Measurements from ENCODE around the gene SPG11.
"Not testable (repeated sequence)": the region's sequence is repeated elsewhere in the genome, so short reads cannot be mapped to it uniquely, and the experiment has no call there.

The SPG11 gene, protein sequence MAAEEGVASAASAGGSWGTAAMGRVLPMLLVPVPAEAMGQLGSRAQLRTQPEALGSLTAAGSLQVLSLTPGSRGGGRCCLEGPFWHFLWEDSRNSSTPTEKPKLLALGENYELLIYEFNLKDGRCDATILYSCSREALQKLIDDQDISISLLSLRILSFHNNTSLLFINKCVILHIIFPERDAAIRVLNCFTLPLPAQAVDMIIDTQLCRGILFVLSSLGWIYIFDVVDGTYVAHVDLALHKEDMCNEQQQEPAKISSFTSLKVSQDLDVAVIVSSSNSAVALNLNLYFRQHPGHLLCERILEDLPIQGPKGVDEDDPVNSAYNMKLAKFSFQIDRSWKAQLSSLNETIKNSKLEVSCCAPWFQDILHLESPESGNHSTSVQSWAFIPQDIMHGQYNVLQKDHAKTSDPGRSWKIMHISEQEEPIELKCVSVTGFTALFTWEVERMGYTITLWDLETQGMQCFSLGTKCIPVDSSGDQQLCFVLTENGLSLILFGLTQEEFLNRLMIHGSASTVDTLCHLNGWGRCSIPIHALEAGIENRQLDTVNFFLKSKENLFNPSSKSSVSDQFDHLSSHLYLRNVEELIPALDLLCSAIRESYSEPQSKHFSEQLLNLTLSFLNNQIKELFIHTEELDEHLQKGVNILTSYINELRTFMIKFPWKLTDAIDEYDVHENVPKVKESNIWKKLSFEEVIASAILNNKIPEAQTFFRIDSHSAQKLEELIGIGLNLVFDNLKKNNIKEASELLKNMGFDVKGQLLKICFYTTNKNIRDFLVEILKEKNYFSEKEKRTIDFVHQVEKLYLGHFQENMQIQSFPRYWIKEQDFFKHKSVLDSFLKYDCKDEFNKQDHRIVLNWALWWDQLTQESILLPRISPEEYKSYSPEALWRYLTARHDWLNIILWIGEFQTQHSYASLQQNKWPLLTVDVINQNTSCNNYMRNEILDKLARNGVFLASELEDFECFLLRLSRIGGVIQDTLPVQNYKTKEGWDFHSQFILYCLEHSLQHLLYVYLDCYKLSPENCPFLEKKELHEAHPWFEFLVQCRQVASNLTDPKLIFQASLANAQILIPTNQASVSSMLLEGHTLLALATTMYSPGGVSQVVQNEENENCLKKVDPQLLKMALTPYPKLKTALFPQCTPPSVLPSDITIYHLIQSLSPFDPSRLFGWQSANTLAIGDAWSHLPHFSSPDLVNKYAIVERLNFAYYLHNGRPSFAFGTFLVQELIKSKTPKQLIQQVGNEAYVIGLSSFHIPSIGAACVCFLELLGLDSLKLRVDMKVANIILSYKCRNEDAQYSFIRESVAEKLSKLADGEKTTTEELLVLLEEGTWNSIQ (N-terminal part only)

DNA sequence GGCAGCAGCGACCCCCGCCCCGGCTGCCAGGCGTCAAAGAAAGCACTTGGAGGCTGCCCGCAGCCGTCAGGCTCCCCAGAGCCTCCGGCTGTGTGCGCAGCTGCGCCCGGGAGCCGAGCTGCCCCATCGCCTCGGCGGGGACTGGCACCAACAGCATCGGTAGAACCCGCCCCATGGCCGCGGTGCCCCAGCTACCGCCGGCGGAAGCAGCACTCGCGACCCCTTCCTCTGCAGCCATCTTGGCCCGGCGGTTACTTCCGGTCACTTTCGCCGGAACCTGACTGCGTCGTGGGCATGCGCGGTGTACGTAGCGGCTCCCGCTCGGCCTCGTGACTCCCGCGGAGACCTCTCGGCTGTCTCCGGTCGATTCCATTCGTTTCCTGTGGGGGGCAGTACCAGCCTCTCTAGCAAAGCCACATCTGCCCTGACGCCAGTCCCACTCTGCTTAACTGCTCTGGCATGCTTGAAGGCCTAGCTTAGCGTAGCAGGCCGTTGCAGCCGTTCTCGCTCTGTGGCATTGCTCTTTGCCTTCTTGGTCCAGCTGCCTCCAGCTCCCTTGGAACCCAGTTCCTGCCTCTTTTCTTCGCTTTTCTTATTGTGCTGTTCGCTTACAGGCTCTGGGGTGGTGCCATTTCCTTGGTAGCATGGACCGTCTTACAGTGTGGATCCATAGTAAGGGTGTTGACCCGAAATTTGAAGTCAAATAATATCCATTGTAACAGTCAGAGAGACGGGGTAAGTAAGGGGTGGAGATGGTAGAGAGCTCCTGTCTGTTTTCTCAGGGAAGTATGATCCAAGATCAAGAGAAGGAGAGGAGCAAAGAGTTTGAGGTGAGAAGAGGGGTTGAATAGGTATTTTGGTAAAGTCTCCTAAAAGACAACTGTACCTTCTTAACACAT is at the start of gene SPG11:
TSS of gene SPG11 (minus strand) at position 253 of the 899 bp plus-strand sequence. CDS start at position 238, 15 bp downstream.
- DNase-seq (ENCODE audit: low spot score) = peak; percentile 90

DNA sequence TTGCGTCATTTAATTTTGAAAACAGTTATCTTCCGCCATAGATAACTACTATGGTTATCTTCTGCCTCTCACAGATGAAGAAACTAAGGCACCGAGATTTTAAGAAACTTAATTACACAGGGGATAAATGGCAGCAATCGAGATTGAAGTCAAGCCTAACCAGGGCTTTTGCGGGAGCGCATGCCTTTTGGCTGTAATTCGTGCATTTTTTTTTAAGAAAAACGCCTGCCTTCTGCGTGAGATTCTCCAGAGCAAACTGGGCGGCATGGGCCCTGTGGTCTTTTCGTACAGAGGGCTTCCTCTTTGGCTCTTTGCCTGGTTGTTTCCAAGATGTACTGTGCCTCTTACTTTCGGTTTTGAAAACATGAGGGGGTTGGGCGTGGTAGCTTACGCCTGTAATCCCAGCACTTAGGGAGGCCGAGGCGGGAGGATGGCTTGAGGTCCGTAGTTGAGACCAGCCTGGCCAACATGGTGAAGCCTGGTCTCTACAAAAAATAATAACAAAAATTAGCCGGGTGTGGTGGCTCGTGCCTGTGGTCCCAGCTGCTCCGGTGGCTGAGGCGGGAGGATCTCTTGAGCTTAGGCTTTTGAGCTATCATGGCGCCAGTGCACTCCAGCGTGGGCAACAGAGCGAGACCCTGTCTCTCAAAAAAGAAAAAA is 49.0 kb upstream of the SPG11 start:
- no peak for DNase-seq (ENCODE audit: low spot score)

DNA sequence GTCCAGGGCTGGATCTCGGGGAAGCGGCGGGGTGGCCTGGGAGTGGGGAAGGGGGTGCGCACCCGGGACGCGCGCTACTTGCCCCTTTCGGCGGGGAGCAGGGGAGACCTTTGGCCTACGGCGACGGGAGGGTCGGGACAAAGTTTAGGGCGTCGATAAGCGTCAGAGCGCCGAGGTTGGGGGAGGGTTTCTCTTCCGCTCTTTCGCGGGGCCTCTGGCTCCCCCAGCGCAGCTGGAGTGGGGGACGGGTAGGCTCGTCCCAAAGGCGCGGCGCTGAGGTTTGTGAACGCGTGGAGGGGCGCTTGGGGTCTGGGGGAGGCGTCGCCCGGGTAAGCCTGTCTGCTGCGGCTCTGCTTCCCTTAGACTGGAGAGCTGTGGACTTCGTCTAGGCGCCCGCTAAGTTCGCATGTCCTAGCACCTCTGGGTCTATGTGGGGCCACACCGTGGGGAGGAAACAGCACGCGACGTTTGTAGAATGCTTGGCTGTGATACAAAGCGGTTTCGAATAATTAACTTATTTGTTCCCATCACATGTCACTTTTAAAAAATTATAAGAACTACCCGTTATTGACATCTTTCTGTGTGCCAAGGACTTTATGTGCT is 48.4 kb upstream of the SPG11 start:
- no peak for DNase-seq (ENCODE audit: low spot score)

DNA sequence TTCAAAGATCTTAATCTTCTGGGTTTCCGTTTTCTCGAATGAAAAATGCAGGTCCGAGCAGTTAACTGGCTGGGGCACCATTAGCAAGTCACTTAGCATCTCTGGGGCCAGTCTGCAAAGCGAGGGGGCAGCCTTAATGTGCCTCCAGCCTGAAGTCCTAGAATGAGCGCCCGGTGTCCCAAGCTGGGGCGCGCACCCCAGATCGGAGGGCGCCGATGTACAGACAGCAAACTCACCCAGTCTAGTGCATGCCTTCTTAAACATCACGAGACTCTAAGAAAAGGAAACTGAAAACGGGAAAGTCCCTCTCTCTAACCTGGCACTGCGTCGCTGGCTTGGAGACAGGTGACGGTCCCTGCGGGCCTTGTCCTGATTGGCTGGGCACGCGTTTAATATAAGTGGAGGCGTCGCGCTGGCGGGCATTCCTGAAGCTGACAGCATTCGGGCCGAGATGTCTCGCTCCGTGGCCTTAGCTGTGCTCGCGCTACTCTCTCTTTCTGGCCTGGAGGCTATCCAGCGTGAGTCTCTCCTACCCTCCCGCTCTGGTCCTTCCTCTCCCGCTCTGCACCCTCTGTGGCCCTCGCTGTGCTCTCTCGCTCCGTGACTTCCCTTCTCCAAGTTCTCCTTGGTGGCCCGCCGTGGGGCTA is 47.8 kb upstream of the SPG11 start, which contains the start of the genes B2M and PATL2:
TSS of gene B2M (plus strand) at position 422 of the 647 bp plus-strand sequence. CDS start at position 452, 30 bp downstream.
TSS of gene PATL2 (minus strand) at position 228 of the 647 bp plus-strand sequence. CDS start 34,833 bp downstream, outside the sequence.
- peak; percentile 82 for DNase-seq (ENCODE audit: low spot score)

DNA sequence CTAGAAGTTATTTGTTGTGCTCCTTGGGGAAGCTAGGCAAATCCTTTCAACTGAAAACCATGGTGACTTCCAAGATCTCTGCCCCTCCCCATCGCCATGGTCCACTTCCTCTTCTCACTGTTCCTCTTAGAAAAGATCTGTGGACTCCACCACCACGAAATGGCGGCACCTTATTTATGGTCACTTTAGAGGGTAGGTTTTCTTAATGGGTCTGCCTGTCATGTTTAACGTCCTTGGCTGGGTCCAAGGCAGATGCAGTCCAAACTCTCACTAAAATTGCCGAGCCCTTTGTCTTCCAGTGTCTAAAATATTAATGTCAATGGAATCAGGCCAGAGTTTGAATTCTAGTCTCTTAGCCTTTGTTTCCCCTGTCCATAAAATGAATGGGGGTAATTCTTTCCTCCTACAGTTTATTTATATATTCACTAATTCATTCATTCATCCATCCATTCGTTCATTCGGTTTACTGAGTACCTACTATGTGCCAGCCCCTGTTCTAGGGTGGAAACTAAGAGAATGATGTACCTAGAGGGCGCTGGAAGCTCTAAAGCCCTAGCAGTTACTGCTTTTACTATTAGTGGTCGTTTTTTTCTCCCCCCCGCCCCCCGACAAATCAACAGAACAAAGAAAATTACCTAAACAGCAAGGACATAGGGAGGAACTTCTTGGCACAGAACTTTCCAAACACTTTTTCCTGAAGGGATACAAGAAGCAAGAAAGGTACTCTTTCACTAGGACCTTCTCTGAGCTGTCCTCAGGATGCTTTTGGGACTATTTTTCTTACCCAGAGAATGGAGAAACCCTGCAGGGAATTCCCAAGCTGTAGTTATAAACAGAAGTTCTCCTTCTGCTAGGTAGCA is 47.0 kb upstream of the SPG11 start:
- DNase-seq (ENCODE audit: low spot score) = no peak

DNA sequence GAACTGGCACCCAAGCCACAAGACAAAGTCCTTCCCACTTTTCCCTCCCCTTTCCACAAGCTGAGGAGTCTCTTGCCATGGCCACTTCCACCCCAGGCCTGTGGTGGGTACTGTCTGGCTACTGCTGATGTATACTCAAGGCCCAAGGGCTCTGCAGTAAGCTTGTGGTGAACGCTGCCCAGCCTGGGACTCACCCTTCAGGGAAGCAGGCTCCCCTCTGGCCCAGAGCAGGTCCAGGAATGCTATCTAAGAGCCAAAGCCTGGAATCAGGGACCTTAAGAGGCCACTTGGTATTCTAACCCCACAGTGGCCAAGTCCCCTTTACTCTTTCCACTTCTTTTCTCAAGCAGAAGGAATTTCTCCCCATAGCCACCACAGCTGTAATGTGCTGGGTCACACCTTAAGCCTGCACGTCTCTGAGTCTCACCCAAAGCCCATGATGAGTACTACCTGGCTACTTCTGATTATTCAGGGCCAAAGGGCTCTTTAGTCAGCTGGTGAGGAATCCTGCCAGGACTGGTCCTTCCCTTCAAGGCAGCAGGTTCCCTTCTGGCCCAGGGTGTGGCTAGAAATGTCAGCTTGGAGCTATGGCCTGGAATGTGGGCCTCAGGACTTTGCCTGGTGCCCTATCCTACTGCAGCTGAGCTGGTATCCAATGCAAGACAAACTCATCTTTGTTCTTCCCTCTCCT is 43.6 kb upstream of the SPG11 start:
- no peak for DNase-seq (ENCODE audit: low spot score)

DNA sequence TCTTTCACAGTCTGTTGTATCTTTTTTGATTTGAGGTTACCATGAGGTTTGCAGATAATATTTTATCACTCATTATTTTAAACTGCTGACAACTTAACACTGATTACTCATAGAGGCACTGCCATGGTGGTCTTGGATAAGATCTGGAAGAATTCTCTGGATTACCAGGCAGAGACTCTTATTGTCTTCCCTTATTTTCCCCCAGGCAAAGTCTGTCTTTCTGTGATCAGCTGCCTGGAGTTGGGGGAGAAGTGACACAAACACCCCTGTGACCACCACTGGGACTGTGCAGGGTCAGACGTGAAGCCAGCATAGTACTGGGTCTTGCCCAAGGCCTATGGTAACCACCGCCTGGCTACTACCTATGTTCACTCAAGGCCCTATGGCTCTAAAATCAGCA is 42.9 kb upstream of the SPG11 start:
- DNase-seq (ENCODE audit: low spot score) = no peak

DNA sequence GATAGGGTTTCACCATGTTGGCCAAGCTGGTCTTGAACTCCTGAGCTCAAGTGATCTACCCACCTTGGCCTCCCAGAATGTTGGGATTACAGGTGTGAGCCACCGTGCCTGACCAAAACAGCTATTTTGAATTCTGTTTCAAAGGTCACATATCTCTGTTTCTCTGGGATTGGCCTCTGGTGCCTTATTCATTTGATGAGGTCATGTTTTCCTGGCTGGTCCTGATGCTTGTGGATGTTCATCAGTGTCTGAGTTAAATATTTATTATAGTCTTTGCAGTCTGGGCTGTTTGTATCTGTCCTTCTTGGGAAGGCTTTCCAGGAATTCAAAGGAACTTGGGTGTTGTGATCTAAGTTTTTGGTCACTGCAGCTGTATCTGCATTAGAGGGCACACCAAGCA is 42.5 kb upstream of the SPG11 start:
- DNase-seq (ENCODE audit: low spot score) = no peak

DNA sequence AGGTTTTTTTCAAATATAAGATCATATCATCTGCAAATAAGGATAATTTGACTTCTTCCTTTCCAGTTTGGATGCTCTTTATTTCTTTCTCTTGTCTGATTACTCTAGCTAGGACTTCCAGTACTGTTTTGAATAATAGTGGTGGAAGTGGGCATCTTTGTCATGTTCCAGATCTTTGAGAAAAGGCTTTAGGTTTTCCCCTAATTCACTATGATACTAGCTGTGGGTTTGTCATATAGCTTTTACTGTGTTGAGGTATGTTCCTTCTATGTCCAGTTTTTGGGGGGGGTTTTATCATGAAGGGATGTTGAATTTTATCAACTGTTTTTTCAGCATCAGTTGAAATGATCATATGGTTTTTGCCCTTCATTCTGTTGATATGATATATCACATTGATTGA is 37.2 kb upstream of the SPG11 start:
- DNase-seq (ENCODE audit: low spot score) = not testable (repeated sequence)

DNA sequence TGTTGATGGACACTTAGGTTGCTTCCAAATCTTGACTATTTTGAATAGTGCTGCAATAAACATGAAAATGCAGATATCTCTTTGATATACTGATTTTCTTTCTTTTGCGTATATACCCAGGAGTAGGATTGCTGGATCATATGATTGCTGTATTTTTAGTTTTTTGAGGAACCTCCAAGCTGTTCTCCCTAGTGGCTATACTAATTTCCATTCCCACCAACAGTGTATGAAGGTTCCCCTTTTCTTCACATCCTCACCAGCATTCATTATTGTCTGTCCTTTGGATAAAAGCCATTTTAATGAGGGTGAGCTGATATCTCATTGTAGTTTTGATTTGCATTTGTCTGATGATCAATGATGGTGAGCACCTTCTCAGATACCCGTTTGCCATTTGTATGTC is 35.2 kb upstream of the SPG11 start:
- DNase-seq (ENCODE audit: low spot score) = no peak

DNA sequence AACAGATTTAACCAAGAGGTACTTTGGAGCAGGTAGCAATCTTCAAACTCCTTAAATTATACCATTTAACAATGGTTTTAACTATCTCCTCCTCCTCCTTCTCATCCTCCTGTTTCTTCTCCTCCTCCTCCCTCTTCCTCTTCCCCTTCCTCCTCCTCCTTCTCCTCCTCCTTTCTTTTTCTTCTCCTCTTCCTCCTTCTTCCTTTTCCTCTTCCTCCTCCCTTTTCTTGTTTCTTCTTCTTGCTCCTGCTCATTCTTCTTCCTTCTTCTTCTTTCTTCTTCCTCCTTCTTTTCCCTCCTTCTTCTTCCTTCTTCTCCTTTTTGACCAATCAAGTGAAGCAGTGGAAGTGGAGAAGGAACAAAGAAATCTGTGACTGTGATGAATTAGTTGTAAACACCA is 33.6 kb upstream of the SPG11 start:
- DNase-seq (ENCODE audit: low spot score) = no peak

DNA sequence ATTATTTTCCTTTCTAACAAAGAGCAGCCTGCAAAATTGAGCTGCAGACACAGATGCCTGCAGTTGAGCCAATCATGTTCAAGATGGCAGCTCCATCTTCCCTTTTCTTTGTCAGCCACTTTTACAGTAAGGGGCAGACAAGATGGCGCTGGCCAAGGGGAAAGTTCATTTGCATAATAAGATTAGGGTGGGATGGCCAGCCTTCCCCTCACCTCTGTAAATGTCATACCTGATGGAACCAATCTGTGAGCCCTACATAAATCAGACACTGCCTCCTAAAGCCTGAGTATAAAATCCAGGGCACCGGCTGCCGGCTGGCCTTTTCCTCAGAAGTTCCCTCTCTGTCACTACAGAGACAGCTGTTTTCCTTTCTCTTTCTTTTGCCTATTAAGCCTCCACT is 31.8 kb upstream of the SPG11 start:
- no peak for DNase-seq (ENCODE audit: low spot score)

DNA sequence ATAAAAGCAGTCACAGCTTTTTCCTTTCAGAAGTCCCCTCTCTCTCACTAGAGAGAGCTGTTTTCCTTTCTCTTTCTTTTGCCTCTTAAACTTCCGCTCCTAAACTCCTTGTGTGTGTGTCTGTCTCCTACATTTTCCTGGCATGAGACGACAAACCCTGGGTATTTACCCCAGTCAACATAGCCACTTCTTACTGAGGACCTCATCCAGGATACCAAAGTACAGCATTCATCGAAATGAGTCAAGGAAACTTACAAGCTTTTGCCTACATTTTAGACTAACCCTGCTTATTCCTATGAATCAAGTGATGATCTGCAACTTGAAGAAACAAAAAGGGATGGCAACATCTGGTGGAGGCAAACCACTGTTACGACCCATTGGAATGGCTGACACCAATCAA is 31.0 kb upstream of the SPG11 start:
- DNase-seq (ENCODE audit: low spot score) = no peak

DNA sequence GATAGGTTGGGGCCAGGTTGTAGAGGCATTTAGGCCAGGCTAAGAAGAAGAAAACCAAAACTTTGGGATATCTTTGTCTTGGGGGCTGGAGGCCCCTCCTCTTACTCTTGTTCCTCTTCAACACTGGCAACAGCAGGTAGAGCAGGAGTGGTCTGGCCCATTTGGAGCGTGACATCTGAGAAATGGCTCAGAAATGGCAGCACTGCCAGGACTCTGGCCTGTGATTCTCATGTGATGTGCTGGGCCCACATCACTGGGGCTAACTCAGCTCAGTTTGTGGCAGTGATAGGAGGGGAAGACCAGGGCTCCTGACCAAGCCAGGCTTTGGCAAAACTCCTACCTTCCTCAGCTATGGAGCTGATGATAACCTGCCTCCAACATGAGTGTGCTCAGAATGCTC is 29.2 kb upstream of the SPG11 start:
- no peak for DNase-seq (ENCODE audit: low spot score)

DNA sequence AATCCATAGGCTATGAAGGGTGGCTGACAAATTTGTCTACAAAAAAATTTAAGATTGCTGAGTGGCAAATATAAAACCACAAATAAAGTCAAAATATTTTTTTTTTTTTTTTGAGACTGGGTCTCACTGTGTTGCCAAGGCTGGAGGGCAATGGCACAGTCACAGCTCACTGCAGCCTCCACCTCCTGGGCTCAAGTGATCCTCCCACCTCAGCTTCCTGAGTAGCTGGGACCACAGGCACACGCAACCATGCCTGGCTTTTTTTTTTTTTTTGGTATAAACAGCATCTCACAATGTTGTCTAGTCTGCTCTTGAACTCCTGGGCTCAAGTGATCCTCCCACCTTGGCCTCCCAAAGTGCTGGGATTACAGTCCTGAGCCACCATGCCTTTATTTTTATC is 26.8 kb upstream of the SPG11 start:
- not testable (repeated sequence) for DNase-seq (ENCODE audit: low spot score)

DNA sequence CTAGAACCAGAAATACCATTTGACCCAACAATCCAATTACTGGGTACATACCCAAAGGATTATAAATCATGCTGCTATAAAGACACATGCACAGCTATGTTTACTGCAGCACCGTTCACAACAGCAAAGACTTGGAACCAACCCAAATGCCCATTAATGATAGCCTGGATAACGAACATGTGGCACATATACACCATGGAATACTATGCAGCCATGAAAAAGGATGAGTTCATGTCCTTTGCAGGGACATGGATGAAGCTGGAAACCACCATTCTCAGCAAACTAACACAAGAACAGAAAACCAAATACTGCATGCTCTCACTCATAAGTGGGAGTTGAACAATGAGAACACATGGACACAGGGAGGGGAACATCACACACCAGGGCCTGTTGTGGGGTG is 25.9 kb upstream of the SPG11 start:
- not testable (repeated sequence) for DNase-seq (ENCODE audit: low spot score)

DNA sequence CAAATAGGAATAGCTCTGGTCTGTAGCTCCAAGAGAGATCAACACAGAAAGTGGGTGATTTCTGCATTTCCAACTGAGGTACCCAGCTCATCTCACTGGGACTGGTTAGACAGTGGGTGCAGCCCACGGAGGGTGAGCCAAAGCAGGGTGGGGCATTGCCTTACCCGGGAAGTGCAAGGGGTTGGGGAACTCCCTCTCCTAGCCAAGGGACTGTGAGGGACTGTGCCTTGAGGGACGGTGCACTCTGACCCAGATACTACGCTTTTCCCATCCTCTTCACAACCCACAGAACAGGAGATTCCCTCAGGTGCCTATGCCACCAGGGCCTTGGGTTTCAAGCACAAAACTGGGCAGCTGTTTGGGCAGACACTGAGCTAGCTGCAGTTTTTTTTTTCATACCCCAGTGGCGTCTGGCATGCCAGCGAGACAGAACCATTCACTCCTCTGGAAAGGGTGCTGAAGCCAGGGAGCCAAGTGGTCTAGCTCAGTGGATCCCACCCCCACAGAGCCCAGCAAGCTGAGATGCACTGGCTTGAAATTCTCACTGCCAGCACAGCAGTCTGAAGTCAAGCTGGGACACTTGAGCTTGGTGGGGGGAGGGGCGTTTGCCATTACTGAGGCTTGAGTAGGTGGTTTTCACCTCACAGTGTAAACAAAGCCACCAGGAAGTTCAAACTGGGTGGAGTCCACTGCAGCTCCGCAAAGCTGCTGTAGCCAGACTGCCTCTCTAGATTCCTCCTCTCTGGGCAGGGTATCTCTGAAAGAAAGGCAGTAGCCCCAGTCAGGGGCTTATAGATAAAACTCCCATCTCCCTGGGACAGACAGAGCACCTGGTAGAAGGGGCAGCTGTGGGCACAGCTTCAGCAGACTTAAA is 19.6 kb upstream of the SPG11 start:
- not testable (repeated sequence) for DNase-seq (ENCODE audit: low spot score)
